DMS153 (cell line): ENCODE data around the gene QARS1.

Experiments used
- DNase-seq: peaks from one replicate; lab custom pipeline; 2025; lab: John Stamatoyannopoulos, UW

Gene QARS1

GRCh38 chr3:49053543-49053942 lies 51.0 kb downstream of the QARS1 start:
- DNase-seq, result no peak
